ENCODE results near the gene PCBP3.
"Not testable (repeated sequence)": the region's sequence is repeated elsewhere in the genome, so short reads cannot be mapped to it uniquely, and the experiment has no call there.

Gene PCBP3

GRCh38 chr21:45948576-45949141 lies 305.1 kb downstream of the PCBP3 start:
- DNase-seq (ENCODE audit: low read depth), result no peak

DNA sequence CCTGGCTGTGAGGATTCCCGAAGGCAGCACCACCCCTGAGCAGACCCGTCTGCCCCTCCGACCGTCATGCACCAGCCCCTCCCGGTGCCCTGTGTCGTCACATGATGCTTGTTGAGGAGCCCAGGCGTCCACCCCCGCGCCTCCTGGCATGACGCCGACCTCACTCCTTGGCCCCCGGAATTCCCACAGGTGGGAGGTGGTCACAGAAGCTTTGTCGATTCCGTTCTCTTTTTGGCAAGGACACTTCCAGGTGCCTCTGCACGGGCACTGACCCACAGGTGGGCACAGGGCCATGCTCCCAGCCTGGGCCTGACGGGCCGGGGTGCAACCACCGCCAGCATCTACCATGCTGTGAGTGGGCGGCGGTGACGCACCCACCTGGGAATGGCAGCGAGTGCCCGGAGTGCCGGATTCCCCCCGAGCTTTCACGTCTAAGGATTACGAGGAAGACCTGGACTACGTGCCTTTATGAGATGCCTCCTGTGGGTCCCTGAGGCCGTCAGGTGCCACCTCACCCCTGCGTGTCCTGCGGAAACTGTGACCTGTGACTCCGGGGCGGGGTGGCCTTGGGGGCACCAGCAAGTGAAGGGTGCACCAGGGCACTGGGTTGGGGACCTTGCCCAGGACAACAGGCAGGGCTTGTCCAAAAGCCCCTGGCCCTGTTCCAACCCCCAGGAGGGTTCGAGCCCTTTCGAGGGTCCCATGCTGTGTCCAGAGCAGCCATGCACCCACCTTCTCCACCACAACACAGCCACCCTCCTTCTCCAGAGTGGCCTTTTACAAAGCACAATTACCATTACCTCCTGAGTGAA lies 306.6 kb downstream of the PCBP3 start:
- no peak for DNase-seq (ENCODE audit: low read depth)

DNA sequence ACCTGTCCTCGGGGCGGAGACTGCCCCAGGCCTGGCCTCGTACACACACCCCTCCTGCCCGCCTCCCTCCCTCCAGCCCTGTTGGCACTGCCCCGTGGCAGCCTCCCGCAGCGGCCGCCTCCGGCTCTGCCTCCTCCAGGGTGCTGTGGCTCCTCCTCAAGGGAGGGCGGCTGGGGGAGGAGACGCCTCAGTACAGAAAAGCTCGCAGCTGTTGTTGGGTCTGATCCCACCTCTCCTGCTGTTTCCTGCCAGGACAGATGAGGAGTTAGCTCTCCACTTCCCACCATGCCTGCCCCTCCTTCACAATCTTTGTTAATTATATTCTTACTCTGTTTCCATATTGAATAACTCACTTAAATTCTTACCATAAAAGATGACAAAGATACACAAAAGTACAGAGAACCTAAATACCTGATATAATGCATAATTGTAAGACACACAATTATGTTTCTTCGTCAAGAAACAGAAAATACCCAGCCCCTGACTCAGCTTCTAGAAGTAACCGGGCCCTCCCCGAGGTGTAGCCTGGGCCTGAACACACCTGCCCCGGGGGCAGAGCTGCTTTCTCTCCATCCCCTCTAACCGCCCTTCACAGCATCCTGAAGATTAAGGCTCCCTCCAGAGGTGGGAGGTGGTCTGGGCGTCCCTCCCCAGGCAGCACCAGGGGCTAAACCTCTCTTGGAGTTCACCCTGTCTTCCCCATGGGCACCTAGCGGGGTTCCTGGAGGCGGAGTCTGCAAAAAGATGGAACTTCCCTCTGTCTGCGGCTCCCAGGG lies 307.4 kb downstream of the PCBP3 start:
- DNase-seq (ENCODE audit: low read depth), result no peak

GRCh38 chr21:45951676-45952075 lies 308.2 kb downstream of the PCBP3 start:
- no peak for DNase-seq (ENCODE audit: low read depth)

DNA sequence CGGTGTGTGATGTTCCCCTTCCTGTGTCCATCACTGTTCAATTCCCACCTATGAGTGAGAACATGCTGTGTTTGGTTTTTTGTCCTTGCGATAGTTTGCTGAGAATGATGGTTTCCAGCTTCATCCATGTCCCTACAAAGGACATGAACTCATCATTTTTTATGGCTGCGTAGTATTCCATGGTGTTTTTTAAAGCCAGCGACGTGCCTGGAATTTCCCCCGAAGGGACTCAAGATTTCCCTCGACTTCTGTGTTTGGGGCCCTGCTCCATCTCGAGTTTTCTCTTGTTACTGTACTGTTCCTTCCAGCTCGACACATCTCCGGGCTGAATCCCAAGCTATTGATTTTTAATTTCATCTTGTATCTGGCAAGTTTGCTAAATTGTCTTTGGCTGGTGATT lies 309.0 kb downstream of the PCBP3 start:
- not testable (repeated sequence) for DNase-seq (ENCODE audit: low read depth)

DNA sequence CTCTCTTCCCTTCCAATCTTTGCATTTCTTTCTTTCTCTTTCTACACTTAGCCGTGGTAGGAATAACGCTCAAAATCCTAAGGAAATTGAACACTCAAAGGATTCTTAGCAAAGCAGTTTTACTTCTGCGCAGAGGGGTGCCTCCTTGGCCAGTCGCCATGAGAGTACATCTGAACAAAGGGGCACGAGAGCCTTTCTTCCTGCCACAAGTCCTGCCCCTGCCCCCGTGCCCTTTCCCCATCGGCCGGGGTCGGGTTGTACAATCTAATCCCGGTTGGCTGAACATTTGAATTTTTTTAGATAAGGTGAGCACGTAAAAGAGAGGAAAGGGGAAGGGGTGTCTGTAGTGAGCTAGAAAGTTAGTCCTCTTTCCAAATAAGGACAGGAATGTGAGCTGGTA lies 309.4 kb downstream of the PCBP3 start:
- no peak for DNase-seq (ENCODE audit: low read depth)

GRCh38 chr21:45954261-45954660 lies 310.7 kb downstream of the PCBP3 start:
- DNase-seq (ENCODE audit: low read depth), result no peak

- no peak for DNase-seq (ENCODE audit: low read depth)
These were observed 311.4 kb downstream of the PCBP3 start for GRCh38 chr21:45954921-45955320.

GRCh38 chr21:45957551-45957950 lies 314.0 kb downstream of the PCBP3 start:
- DNase-seq (ENCODE audit: low read depth), result no peak

DNA sequence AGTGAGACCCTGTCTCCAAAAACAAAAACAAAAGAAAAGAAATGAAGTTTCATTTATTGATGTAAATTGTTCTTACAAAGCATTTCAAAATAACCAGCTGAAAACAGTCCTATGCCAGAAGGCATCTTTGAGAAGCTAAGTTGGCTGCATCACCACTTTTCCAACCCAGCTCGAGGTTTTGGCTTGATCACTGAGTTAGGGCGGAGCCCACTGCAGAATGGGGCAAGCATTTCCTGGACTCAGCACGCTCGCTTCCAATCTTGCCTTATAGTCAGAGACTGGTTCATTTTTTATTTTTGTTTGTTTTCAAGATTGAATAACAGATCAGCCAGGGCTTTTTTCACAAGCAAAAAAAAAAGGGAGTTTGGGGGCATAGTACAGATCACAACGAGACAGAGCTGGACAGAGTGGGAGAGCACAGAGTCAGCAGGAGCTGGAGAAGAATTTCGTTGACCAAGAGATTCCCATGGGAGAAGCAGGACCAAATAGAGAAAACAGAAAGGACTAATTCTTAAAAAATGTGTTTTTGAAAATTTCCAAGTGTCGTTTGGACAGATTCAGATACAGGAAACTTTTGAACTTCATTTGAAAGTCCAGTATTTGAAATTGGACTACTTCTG lies 314.6 kb downstream of the PCBP3 start:
- DNase-seq (ENCODE audit: low read depth), result peak; percentile 81

DNA sequence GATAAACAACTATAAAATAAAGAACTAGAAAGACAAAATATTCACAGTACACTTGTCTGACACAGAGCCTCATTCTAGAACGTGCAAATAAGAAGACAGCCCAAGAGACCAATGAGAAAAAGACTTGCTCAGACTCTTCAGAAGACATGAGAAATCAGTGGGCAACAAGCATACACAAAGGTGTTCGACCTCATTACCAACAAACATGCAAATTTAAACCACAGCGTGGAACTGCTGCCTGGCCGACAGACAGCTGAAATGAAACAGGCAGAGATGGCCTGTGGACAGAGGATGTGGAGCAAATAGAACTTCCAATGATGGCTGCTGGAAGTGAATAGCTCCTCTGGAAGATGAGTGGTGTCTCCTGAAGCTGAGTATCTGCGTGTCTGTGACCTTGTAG lies 315.7 kb downstream of the PCBP3 start:
- DNase-seq (ENCODE audit: low read depth), result no peak

DNA sequence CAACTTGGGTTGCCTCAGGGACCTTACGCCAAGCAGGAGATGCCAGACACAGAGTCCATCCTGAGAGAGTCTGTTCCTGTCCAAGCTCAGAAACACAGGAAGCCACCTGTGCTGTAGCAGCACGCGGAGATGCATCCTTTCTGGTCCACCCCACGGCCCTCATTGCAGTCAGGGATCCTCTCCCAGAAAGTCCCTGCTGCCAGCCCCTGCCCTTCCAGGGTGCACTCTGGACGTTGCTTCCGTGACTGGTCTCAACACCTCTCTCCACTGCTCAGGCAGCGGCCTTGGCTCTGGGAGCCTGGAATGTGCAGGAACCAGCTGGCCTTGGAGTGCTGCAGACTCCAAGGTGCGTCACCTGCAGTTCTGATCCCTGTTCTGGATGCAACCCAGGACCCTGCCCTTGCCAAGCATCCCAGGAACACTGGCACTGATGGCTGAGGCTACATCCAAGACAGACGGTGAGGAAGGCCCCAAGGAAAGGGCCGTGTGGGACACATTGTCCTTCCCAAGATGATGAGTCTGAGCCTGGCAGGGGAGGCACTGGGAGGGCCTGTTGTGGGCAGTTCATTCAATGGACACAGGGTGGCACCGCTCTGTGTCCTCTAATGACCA lies 316.4 kb downstream of the PCBP3 start:
- DNase-seq (ENCODE audit: low read depth), result no peak

- not testable (repeated sequence) for DNase-seq (ENCODE audit: low read depth)
These were observed 317.9 kb downstream of the PCBP3 start for GRCh38 chr21:45961408-45961807.

DNA sequence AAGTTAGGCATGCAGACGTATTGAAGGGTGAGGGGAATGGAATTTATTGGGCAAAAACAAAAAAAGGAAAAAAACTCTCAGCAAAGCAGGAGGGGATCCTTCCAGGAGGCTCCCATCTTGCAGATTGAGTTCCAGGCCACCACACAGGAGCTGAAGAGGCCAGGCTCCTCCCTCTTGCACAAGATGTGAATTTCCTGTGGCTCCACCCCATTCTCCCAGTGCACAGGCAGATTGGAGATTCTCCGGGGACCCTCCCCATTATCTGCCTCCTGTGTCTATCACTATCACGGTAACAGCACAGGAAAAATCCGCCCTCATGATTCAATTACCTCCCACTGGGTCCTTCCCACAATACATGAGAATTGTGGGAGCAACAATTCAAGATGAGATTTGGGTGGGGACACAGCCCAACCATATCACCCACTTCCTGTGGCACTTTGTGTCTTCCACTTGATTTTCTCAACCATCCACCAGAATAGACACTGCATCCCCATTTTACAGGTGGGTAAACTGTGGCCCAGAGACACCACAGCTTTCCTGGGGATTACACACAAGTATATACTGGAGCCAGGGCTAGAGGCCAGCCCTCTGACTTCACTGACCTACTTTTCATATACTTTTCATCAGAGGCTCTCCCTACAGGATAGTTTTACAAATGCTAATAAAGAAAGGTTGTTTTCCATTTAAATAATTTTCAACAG lies 319.2 kb downstream of the PCBP3 start:
- no peak for DNase-seq (ENCODE audit: low read depth)

DNA sequence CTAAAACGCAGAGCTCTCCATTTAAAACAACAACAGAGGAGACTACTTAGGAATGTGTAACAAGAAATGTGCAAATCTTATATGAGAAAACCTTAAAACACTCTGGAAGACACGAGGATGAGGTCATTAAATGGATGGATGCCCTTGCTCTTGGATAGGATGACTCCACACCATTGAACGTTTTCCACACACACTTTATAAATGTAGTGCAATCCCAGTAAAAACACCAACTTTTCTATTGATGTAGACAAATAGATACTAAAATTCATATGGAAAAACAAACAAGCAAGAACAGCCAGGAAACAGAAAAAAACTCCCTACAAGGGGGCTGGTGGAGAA lies 319.7 kb downstream of the PCBP3 start:
- no peak for DNase-seq (ENCODE audit: low read depth)

GRCh38 chr21:45964649-45965048 lies 321.1 kb downstream of the PCBP3 start:
- DNase-seq (ENCODE audit: low read depth), result no peak

DNA sequence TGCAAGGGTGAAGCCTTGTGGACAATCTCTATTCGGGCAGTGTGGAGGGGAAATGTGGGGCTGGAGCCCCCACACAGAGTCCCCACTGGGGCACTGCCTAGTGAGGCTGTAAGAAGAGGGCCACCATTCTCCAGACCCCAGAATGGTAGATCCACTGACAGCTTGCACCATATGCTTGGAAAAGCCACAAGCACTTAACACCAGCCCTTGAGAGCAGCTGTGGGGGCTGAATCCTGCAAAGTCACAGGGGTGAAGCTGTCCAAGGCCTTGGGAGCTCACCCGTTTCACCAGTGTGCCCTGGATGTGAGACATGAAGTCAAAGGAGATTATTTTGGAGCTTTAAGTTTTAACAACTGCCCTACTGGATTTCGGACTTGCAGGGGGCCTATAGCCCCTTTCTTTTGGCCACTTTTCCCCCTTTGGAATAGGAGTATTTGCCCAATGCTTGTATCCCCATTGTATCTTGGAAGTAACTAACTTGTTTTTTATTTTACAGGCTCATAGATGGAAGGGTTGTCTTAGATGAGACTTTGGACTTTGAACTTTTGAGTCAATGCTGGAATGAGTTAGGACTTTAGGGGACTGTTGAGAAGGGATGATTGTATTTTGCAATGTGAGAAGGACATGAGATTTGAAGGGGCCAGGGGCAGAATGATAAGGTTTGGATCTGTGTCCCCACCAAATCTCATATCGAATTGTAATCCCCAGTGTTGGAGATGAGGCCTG lies 321.7 kb downstream of the PCBP3 start:
- DNase-seq (ENCODE audit: low read depth), result no peak

DNA sequence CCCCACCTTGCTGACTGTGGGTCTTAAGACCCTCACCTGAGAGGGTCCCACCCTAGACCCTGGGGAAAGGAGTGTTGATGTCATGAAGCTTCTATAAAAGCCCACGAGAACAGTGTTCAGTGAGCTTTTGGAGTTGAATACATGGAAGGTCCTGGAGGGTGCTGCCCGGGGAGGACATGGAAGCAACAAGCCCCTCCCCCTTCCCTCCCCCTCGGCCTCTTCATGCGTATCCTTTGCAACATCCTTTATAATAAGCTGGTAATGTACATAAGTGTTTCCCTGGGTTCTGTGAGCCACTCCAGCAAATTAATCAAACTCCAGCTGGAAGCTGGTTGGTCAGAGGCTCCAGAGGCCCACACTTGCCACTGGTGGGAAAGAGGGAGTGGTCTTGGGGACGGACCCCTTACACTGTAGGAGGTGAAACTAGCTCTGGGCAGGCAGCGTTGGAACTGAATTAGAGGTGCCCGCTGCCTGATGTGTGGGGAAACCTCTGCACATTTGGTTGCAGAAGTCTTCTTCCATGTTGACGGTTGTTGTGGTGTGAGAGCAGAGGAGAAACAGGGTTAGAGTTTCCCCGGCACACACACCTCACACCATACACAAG lies 323.4 kb downstream of the PCBP3 start:
- no peak for DNase-seq (ENCODE audit: low read depth)

- no peak for DNase-seq (ENCODE audit: low read depth)
These were observed 326.6 kb downstream of the PCBP3 start for GRCh38 chr21:45969921-45970673.

Data from GM04503 (cell line).